H9 (cell line): ENCODE results near the gene ZNF672. TPM values are rescaled to one million over a fixed set of nuclear protein-coding genes. Genes with fewer than 3 reads are reported as not detected.
A peak's percentile ranks its signal among the peaks of the same experiment; 100 is the strongest.

Experiments used
- DNase-seq: peaks from one replicate; pipeline ENCODE4 v3.0.0-alpha.2; 2017
- H2AFZ ChIP-seq: one replicate; pipeline ENCODE4 v1.6.1; 2013; ENCODE audit warnings: mild to moderate bottlenecking, low read length, control low read depth, moderate library complexity
- H2AK5ac ChIP-seq: 2 replicates; pipeline ENCODE4 v1.6.1; 2013; ENCODE audit warnings: low read length, control low read depth, mixed read lengths; ENCODE audit not compliant: insufficient read length
- H2BK120ac ChIP-seq: one replicate; pipeline ENCODE4 v1.6.1; 2013; ENCODE audit warnings: low read depth, mild to moderate bottlenecking, low read length, control low read depth, inconsistent platforms; ENCODE audit not compliant: poor library complexity, severe bottlenecking
- H2BK12ac ChIP-seq: 2 replicates; pipeline ENCODE4 v1.6.1; 2013; ENCODE audit warnings: low read length, control low read depth, mixed read lengths, low read depth; ENCODE audit not compliant: insufficient read length
- H2BK15ac ChIP-seq: 2 replicates; pipeline ENCODE4 v1.6.1; 2013; ENCODE audit warnings: low read depth, low read length, control low read depth
- H2BK20ac ChIP-seq: one replicate; pipeline ENCODE4 v1.6.1; 2013; ENCODE audit warnings: low read depth, mild to moderate bottlenecking, low read length, control low read depth, inconsistent platforms; ENCODE audit not compliant: poor library complexity, severe bottlenecking
- H2BK5ac ChIP-seq: 2 replicates; pipeline ENCODE4 v1.6.1; 2013; ENCODE audit warnings: low read length, control low read depth, mixed read lengths; ENCODE audit not compliant: insufficient read length
- H3K14ac ChIP-seq: 2 replicates; pipeline ENCODE4 v1.6.1; 2013; ENCODE audit warnings: low read length, control low read depth; ENCODE audit not compliant: insufficient read depth
- H3K18ac ChIP-seq: 2 replicates; pipeline ENCODE4 v1.6.1; 2013; ENCODE audit warnings: low read depth, mild to moderate bottlenecking, mixed read lengths, low read length, control low read depth; ENCODE audit not compliant: insufficient read length
- H3K23ac ChIP-seq: 2 replicates; pipeline ENCODE4 v1.6.1; 2013; ENCODE audit warnings: low read length, control low read depth, mixed read lengths, low read depth; ENCODE audit not compliant: insufficient read length
- H3K23me2 ChIP-seq: 2 replicates; pipeline ENCODE4 v1.6.1; 2013; ENCODE audit warnings: low read depth, mild to moderate bottlenecking, mixed read lengths, low read length, control low read depth; ENCODE audit not compliant: insufficient read length, poor library complexity, severe bottlenecking
- H3K27ac ChIP-seq: 2 replicates; pipeline ENCODE4 v1.5.1; 2013; ENCODE audit warnings: low read length, control low read depth, mixed read lengths, low read depth; ENCODE audit not compliant: insufficient read length
- H3K27me3 ChIP-seq: 2 replicates; pipeline ENCODE4 v1.6.1; 2013; ENCODE audit warnings: low read length, control low read depth, inconsistent platforms; ENCODE audit not compliant: insufficient read depth
- H3K4ac ChIP-seq: 2 replicates; pipeline ENCODE4 v1.6.1; 2013; ENCODE audit warnings: low read depth, mild to moderate bottlenecking, control low read depth, inconsistent platforms, low read length, moderate library complexity
- H3K4me1 ChIP-seq: 2 replicates; pipeline ENCODE4 v1.6.1; 2013; ENCODE audit warnings: low read length, control low read depth, inconsistent platforms; ENCODE audit not compliant: insufficient read depth
- H3K4me2 ChIP-seq: 2 replicates; pipeline ENCODE4 v1.6.1; 2013; ENCODE audit warnings: low read length, control low read depth, mixed read lengths; ENCODE audit not compliant: insufficient read length, insufficient read depth
- H3K56ac ChIP-seq: 2 replicates; pipeline ENCODE4 v1.6.1; 2013; ENCODE audit warnings: low read depth, mild to moderate bottlenecking, mixed read lengths, low read length, control low read depth; ENCODE audit not compliant: insufficient read length
- H3K79me1 ChIP-seq: 2 replicates; pipeline ENCODE4 v1.6.1; 2013; ENCODE audit warnings: low read depth, mild to moderate bottlenecking, moderate library complexity, low read length, control low read depth, inconsistent platforms; ENCODE audit not compliant: insufficient read depth, poor library complexity, severe bottlenecking
- H3K79me2 ChIP-seq: 2 replicates; pipeline ENCODE4 v1.6.1; 2013; ENCODE audit warnings: low read length, control low read depth, inconsistent platforms; ENCODE audit not compliant: insufficient read depth
- H3K9ac ChIP-seq: 2 replicates; pipeline ENCODE4 v1.6.1; 2013; ENCODE audit warnings: low read length, control low read depth, mixed read lengths; ENCODE audit not compliant: insufficient read length; ENCODE audit errors: extremely low read depth
- H3K9me3 ChIP-seq: one replicate; pipeline ENCODE4 v1.6.1; 2013; ENCODE audit warnings: low read depth, low read length, inconsistent platforms; ENCODE audit not compliant: control insufficient read depth
- H3T11ph ChIP-seq: one replicate; pipeline ENCODE4 v1.6.1; 2013; ENCODE audit warnings: mild to moderate bottlenecking, low read length, control low read depth, inconsistent platforms
- H4K20me1 ChIP-seq: one replicate; pipeline ENCODE4 v1.6.1; 2013; ENCODE audit not compliant: control insufficient read depth, insufficient read length, insufficient read depth
- H4K5ac ChIP-seq: 2 replicates; pipeline ENCODE4 v1.6.1; 2013; ENCODE audit warnings: low read depth, mild to moderate bottlenecking, mixed read lengths, low read length, control low read depth; ENCODE audit not compliant: insufficient read length
- H4K8ac ChIP-seq: replicated peaks from 2 replicates; pipeline ENCODE4 v1.6.1; 2013; ENCODE audit warnings: low read length, control low read depth, mixed read lengths, low read depth; ENCODE audit not compliant: insufficient read length
- H4K91ac ChIP-seq: 2 replicates; pipeline ENCODE4 v1.6.1; 2013; ENCODE audit warnings: low read depth, mild to moderate bottlenecking, moderate library complexity, mixed read lengths, low read length, control low read depth; ENCODE audit not compliant: insufficient read length
- H3K27ac Mint-ChIP-seq, 3 experiments: 2 replicates in 2 of 3; 3 replicates in 1 of 3; pipeline ENCODE4 v1.8.0; 2020 to 2021; ENCODE audit warnings: mixed read lengths in 3 of 3, mild to moderate bottlenecking in 1 of 3, moderate library complexity in 1 of 3
- H3K27me3 Mint-ChIP-seq: 2 replicates; pipeline ENCODE4 v1.8.0; 2021; ENCODE audit warnings: low read depth, mild to moderate bottlenecking, moderate library complexity, mixed read lengths
- H3K36me3 Mint-ChIP-seq, 3 experiments: 2 replicates in 2 of 3; 3 replicates in 1 of 3; pipeline ENCODE4 v1.8.0; 2020 to 2021; ENCODE audit warnings: low read depth in 3 of 3, mixed read lengths in 3 of 3; ENCODE audit not compliant: insufficient read depth in 1 of 3
- H3K4me1 Mint-ChIP-seq, 2 experiments: 2 replicates each; pipeline ENCODE4 v1.8.0; 2020; ENCODE audit warnings: mixed read lengths in 2 of 2
- H3K4me3 Mint-ChIP-seq, 2 experiments: 2 replicates in 1 of 2; 3 replicates in 1 of 2; pipeline ENCODE4 v1.8.0; 2020 to 2021; ENCODE audit warnings: mild to moderate bottlenecking in 2 of 2, mixed read lengths in 2 of 2, moderate library complexity in 1 of 2
- H3K9me3 Mint-ChIP-seq, 2 experiments: 2 replicates in 1 of 2; 3 replicates in 1 of 2; pipeline ENCODE4 v1.8.0; 2020; ENCODE audit warnings: mild to moderate bottlenecking in 2 of 2, mixed read lengths in 2 of 2, moderate library complexity in 1 of 2
- WGBS: extraction: QIAGEN DNeasy Blood & Tissue Kit; methylation state at CpG from one replicate; pipeline ENCODE4 v1.1.7; 2013; ENCODE audit warnings: missing lambda C conversion rate, low lambda C conversion rate, mixed read lengths; ENCODE audit not compliant: insufficient read length; ENCODE audit errors: extremely low coverage; 5-methylcytosine and 5-hydroxymethylcytosine counted together
- total RNA-seq: library from RNA; stranded (reverse); gene quantifications from 2 replicates; pipeline ENCODE4 v1.2.1, GENCODE V29; 2021
- TF ChIP-seq, protein P1 (sequence below): fragments of 200-600 bp; sonication (generic); conservative IDR thresholded peaks from 3 replicates; pipeline ENCODE4 v1.8.0; 2021; ENCODE audit warnings: antibody characterized with exemption, mild to moderate bottlenecking

The ZNF672 gene
- total RNA-seq, 1 experiment from 2014 or later = 29.4 TPM

DNA sequence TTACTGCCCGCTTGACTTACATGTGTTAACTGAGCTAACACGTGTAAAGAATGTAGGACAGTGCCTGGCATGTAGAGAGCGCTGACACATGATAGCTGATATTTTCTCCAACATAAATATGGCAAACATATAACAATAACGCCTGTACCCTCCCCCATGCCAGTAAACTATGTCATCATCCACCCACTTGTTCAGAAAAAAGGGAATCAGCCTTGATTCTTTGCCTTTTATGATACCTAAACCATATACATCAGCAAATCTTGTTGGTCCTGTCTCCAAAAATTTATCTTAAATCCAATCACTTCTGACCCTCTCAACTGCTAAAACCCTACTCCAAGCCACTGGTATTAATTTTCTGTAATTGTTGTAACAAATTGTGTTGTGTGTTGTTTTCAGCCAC is 22.0 kb downstream of the ZNF672 start:
- Histone ChIP-seq H3K79me2 (no peaks in the 10 kb centered on the region), H2BK12ac (no peak overlapping the region), H3K4ac (no peak overlapping the region), H3K23ac (no peak overlapping the region), H2AFZ (no peak overlapping the region), H3K23me2 (peaks cover 24% of the 10 kb centered on the region), H3K14ac (no peak overlapping the region), H3K18ac (no peak overlapping the region), H3K27ac (no peak overlapping the region), H2BK15ac (no peak overlapping the region), H2BK120ac (no peak overlapping the region), H3K4me2 (no peak overlapping the region), H2BK5ac (no peak overlapping the region), H3K9ac (no peak overlapping the region), H4K5ac (no peak overlapping the region), H3K9me3 (no peaks in the 10 kb centered on the region), H3K4me1 (no peaks in the 10 kb centered on the region), H4K20me1 (no peaks in the 10 kb centered on the region), H3T11ph (no peak overlapping the region), H2AK5ac (no peak overlapping the region), H2BK20ac (no peak overlapping the region), H3K79me1 (no peaks in the 10 kb centered on the region), H4K91ac (no peak overlapping the region), H3K27me3 (no peaks in the 10 kb centered on the region; the same call in 1 of the 2 replicates), H3K56ac (no peak overlapping the region), H4K8ac (no peak overlapping the region)
- peaks cover 48% of the 10 kb centered on the region for H3K27me3 Mint-ChIP-seq
- peaks cover 22 to 26% of the 10 kb centered on the region in 2 experiments for H3K4me1 Mint-ChIP-seq
- peaks cover 0 to 17% (median 15%) of the 10 kb centered on the region in 3 experiments; a peak in 6 of 7 replicates for H3K36me3 Mint-ChIP-seq
- DNase-seq = no peak
- H3K4me3 Mint-ChIP-seq = peak overlapping the region; percentile 87 to 92
- TF ChIP-seq, protein P1, sequence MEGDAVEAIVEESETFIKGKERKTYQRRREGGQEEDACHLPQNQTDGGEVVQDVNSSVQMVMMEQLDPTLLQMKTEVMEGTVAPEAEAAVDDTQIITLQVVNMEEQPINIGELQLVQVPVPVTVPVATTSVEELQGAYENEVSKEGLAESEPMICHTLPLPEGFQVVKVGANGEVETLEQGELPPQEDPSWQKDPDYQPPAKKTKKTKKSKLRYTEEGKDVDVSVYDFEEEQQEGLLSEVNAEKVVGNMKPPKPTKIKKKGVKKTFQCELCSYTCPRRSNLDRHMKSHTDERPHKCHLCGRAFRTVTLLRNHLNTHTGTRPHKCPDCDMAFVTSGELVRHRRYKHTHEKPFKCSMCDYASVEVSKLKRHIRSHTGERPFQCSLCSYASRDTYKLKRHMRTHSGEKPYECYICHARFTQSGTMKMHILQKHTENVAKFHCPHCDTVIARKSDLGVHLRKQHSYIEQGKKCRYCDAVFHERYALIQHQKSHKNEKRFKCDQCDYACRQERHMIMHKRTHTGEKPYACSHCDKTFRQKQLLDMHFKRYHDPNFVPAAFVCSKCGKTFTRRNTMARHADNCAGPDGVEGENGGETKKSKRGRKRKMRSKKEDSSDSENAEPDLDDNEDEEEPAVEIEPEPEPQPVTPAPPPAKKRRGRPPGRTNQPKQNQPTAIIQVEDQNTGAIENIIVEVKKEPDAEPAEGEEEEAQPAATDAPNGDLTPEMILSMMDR = no peak
- H3K27ac Mint-ChIP-seq = no peak overlapping the region; a peak in 1 of 7 replicates
- whole genome bisulfite sequencing = no CpG with 5 or more reads among the region's 4 CpGs
- peaks cover 0 to 2% of the 10 kb centered on the region in 2 experiments; a peak in 2 of 5 replicates for H3K9me3 Mint-ChIP-seq
